ENCODE results near the gene SLC16A4.

DNA sequence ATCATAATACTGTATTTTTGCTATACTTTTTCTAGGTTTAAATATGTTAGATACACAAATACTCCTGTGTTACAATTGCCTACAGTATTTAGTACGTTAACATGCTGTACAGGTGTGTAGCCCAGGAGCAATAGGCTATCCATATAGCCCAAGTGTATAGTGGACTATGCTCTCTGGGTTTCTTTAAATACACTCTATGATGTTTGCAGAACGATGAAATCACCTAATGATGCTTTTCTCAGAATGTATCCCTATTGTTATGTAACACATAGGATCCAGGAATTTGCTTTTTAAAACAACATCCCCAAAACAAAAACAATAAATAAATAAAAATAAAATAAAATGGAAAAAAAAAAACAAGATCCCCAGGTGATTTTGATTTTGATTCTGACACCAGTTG, 69.8 kb downstream of the SLC16A4 start:
- TF ChIP-seq, protein P1, sequence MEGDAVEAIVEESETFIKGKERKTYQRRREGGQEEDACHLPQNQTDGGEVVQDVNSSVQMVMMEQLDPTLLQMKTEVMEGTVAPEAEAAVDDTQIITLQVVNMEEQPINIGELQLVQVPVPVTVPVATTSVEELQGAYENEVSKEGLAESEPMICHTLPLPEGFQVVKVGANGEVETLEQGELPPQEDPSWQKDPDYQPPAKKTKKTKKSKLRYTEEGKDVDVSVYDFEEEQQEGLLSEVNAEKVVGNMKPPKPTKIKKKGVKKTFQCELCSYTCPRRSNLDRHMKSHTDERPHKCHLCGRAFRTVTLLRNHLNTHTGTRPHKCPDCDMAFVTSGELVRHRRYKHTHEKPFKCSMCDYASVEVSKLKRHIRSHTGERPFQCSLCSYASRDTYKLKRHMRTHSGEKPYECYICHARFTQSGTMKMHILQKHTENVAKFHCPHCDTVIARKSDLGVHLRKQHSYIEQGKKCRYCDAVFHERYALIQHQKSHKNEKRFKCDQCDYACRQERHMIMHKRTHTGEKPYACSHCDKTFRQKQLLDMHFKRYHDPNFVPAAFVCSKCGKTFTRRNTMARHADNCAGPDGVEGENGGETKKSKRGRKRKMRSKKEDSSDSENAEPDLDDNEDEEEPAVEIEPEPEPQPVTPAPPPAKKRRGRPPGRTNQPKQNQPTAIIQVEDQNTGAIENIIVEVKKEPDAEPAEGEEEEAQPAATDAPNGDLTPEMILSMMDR (IDR thresholded peaks at IDR 0.05 in 8 of 11, conservative IDR thresholded peaks at IDR 0.05 in 3 of 11) = no peak
- no peak for TF ChIP-seq POLR2A (IDR thresholded peaks at IDR 0.05)

Measured in spleen (tissue), 7 donors.